ENCODE results near the gene EPN3. TPM values are rescaled to one million over a fixed set of nuclear protein-coding genes. Genes with fewer than 3 reads are reported as not detected.
A peak's percentile ranks its signal among the peaks of the same experiment; 100 is the strongest.

Gene EPN3
- total RNA-seq, 4 donors from 2014 or later = 0.30 to 41.1 TPM; not detected in 2

DNA sequence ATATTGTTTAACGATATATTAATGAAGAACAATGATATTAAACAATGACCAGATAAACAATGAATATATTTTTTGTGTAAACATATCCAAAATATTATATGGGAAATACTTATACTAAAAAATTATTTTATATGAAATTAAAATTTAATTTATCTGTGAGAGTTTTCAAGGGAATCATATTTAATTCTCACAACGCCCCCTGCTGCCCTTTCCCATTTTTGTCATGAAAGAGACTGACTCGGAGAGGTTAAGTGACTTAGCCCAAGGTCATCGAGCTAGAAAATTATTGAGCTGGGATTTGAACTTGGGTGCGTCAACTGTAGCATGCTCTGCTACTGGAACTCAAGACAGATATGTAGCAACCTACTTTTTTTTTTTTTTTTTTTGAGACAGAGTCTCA is 31.5 kb upstream of the EPN3 start:
- DNase-seq = no peak
- intact Hi-C loops (cut with DNase I; ENCODE audit: low total_unique reads) = no loop called here
- peak in 2 of 4 experiments; percentile 10 to 14 for TF ChIP-seq CTCF (IDR thresholded peaks at IDR 0.05)
- TF ChIP-seq POLR2A (IDR thresholded peaks at IDR 0.05) = no peak

GRCh38 chr17:50502301-50502990 is 30.1 kb upstream of the EPN3 start:
- H3K27ac ChIP-seq = no peak overlapping the region
- intact Hi-C loops (cut with DNase I; ENCODE audit: low total_unique reads) = no loop called here
- H3K27me3 ChIP-seq = no peaks in the 10 kb centered on the region
- DNase-seq = no peak
- H3K36me3 ChIP-seq = no peaks in the 10 kb centered on the region
- no peaks in the 10 kb centered on the region for H3K4me1 ChIP-seq
- H3K9me3 ChIP-seq = no peaks in the 10 kb centered on the region
- TF ChIP-seq POLR2A (IDR thresholded peaks at IDR 0.05) = no peak
- TF ChIP-seq CTCF (IDR thresholded peaks at IDR 0.05) = no peak
- no peak overlapping the region for H3K4me3 ChIP-seq

More for the DNA sequence above, 31.5 kb upstream of the EPN3 start:
- Histone ChIP-seq H3K9me3 (no peaks in the 10 kb centered on the region), H3K27me3 (no peaks in the 10 kb centered on the region), H3K36me3 (no peaks in the 10 kb centered on the region), H3K4me1 (no peaks in the 10 kb centered on the region), H3K4me3 (no peak overlapping the region), H3K27ac (no peak overlapping the region)

GRCh38 chr17:50505591-50506130 is 26.9 kb upstream of the EPN3 start:
- no peak for TF ChIP-seq CTCF (IDR thresholded peaks at IDR 0.05)
- TF ChIP-seq POLR2A (IDR thresholded peaks at IDR 0.05) = no peak
- DNase-seq = no peak

DNA sequence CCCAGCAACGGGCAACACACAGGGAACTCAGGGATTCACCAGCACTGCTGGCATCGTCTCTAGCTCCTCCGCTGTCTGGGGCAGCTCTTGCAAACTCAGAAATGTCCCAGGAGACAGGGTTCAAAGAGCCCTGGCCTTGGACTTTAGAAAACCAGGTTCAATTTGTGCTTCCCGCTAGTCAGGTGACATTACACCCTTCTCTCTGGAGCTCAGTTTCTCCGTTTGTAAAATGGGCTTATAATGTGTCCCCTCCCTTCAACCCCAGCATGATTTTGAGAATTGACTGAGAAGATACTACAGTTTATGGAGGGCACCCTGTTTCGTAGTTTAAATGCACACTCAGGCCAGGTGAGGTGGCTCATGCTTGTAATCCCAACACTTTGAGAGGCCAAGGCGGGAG is 26.2 kb upstream of the EPN3 start:
- no peaks in the 10 kb centered on the region for H3K9me3 ChIP-seq
- H3K36me3 ChIP-seq = no peaks in the 10 kb centered on the region
- H3K27ac ChIP-seq = no peak overlapping the region
- no peaks in the 10 kb centered on the region for H3K4me1 ChIP-seq
- TF ChIP-seq POLR2A (IDR thresholded peaks at IDR 0.05) = no peak
- TF ChIP-seq CTCF (IDR thresholded peaks at IDR 0.05) = no peak
- no peak overlapping the region for H3K4me3 ChIP-seq
- no peak for DNase-seq
- H3K27me3 ChIP-seq = no peaks in the 10 kb centered on the region
- intact Hi-C loops (cut with DNase I; ENCODE audit: low total_unique reads) = no loop called here

More at GRCh38 chr17:50505591-50506130, 26.9 kb upstream of the EPN3 start:
- H3K36me3 ChIP-seq = no peaks in the 10 kb centered on the region
- no peaks in the 10 kb centered on the region for H3K9me3 ChIP-seq
- no peak overlapping the region for H3K4me3 ChIP-seq
- no peaks in the 10 kb centered on the region for H3K27me3 ChIP-seq
- no peak overlapping the region for H3K27ac ChIP-seq
- H3K4me1 ChIP-seq = no peaks in the 10 kb centered on the region
- intact Hi-C loops (cut with DNase I; ENCODE audit: low total_unique reads) = no loop called here

- H3K27ac ChIP-seq = peak within 1 kb of the TSS; percentile 80 to 90
- H3K4me3 ChIP-seq = peak within 1 kb of the TSS; percentile 44 to 52
- H3K27me3 ChIP-seq = no peaks in the 10 kb centered on the region
- H3K36me3 ChIP-seq = no peaks in the 10 kb centered on the region
- no peaks in the 10 kb centered on the region for H3K9me3 ChIP-seq
- H3K4me1 ChIP-seq = no peaks in the 10 kb centered on the region
- TF ChIP-seq POLR2A (IDR thresholded peaks at IDR 0.05) (peak in 1 of 2 donors; percentile 50), CTCF (IDR thresholded peaks at IDR 0.05) (peak; percentile 11 to 27 (median 14))
- intact Hi-C loops (cut with DNase I; ENCODE audit: low total_unique reads) = no loop called here
- peak; percentile 81 to 87 for DNase-seq
Observed at GRCh38 chr17:50507871-50508572, 24.5 kb upstream of the EPN3 start, which contains the start of gene MYCBPAP. MYCBPAP (plus strand) TSS chr17:50508439; CDS start chr17:50508675, 236 bp downstream.

Measured in uterus (tissue), 4 donors.